ENCODE results near the gene KRTAP3-2.

Gene KRTAP3-2

GRCh38 chr17:41016578-41017215 is 17.0 kb upstream of the KRTAP3-2 start:
- no peak for TF ChIP-seq CTCF (IDR thresholded peaks at IDR 0.05; ENCODE audit: low read depth, low read length)
- H3K4me3 ChIP-seq (ENCODE audit: low read depth, low read length), result no peak overlapping the region
- no peak for DNase-seq (ENCODE audit: low read depth, low spot score)
- in situ Hi-C loops (cut with HindIII; ENCODE audit: low sequenced_read_pairs), result no loop called here

GRCh38 chr17:41015454-41015853 is 15.7 kb upstream of the KRTAP3-2 start:
- no peak for TF ChIP-seq CTCF (IDR thresholded peaks at IDR 0.05; ENCODE audit: low read depth, low read length)
- H3K4me3 ChIP-seq (ENCODE audit: low read depth, low read length), result no peak overlapping the region
- in situ Hi-C loops (cut with HindIII; ENCODE audit: low sequenced_read_pairs), result no loop called here
- DNase-seq (ENCODE audit: low read depth, low spot score), result no peak

- no peak for DNase-seq (ENCODE audit: low read depth, low spot score)
- in situ Hi-C loops (cut with HindIII; ENCODE audit: low sequenced_read_pairs), result no loop called here
- TF ChIP-seq CTCF (IDR thresholded peaks at IDR 0.05; ENCODE audit: low read depth, low read length), result no peak
- no peak overlapping the region for H3K4me3 ChIP-seq (ENCODE audit: low read depth, low read length)
Measured at GRCh38 chr17:41013606-41014005, 13.9 kb upstream of the KRTAP3-2 start.

- DNase-seq (ENCODE audit: low read depth, low spot score), result no peak
- in situ Hi-C loops (cut with HindIII; ENCODE audit: low sequenced_read_pairs), result no loop called here
- no peak for TF ChIP-seq CTCF (IDR thresholded peaks at IDR 0.05; ENCODE audit: low read depth, low read length)
- no peak overlapping the region for H3K4me3 ChIP-seq (ENCODE audit: low read depth, low read length)
Measured at GRCh38 chr17:41013181-41013580, 13.5 kb upstream of the KRTAP3-2 start.

- H3K4me3 ChIP-seq (ENCODE audit: low read depth, low read length), result no peak overlapping the region
- in situ Hi-C loops (cut with HindIII; ENCODE audit: low sequenced_read_pairs), result no loop called here
- TF ChIP-seq CTCF (IDR thresholded peaks at IDR 0.05; ENCODE audit: low read depth, low read length), result no peak
- DNase-seq (ENCODE audit: low read depth, low spot score), result no peak
Measured at GRCh38 chr17:41012326-41013120, 12.8 kb upstream of the KRTAP3-2 start.

GRCh38 chr17:41010441-41010840 is 10.7 kb upstream of the KRTAP3-2 start:
- TF ChIP-seq CTCF (IDR thresholded peaks at IDR 0.05; ENCODE audit: low read depth, low read length), result no peak
- DNase-seq (ENCODE audit: low read depth, low spot score), result no peak
- no peak overlapping the region for H3K4me3 ChIP-seq (ENCODE audit: low read depth, low read length)
- in situ Hi-C loops (cut with HindIII; ENCODE audit: low sequenced_read_pairs), result no loop called here
